HEK293T (cell line): ENCODE data around the gene MAZ.
"Not testable (repeated sequence)": the region's sequence is repeated elsewhere in the genome, so short reads cannot be mapped to it uniquely, and the experiment has no call there.

Experiments used
- CTCF ChIA-PET: fragments of 350-600 bp; formaldehyde crosslinking; extraction: SDS; loops from one replicate; lab custom pipeline; 2021; ENCODE audit warnings: antibody characterized with exemption, inconsistent platforms; lab: Yijun Ruan, JAX
- POLR2A ChIA-PET: fragments of 350-600 bp; formaldehyde crosslinking; extraction: SDS; loops from one replicate; lab custom pipeline; 2020; ENCODE audit warnings: antibody characterized with exemption, inconsistent platforms; lab: Yijun Ruan, JAX
- DNase-seq: peaks from one replicate; pipeline ENCODE4 v3.0.0; 2012; ENCODE audit warnings: mixed read lengths; ENCODE audit errors: extremely low spot score
- ARNT ChIP-seq: fragments of 450-650 bp; IDR thresholded peaks from 2 replicates; pipeline ENCODE4 v1.6.1; 2017; ENCODE audit warnings: mild to moderate bottlenecking
- BHLHE40 ChIP-seq: fragments of 450-650 bp; IDR thresholded peaks from 2 replicates; pipeline ENCODE4 v1.6.1; 2016; ENCODE audit warnings: mild to moderate bottlenecking, moderate library complexity, borderline replicate concordance
- CTBP1 ChIP-seq: fragments of 450-650 bp; IDR thresholded peaks from 2 replicates; pipeline ENCODE4 v1.6.1; 2016; ENCODE audit warnings: borderline replicate concordance
- ELF4 ChIP-seq: fragments of 450-650 bp; IDR thresholded peaks from 2 replicates; pipeline ENCODE4 v1.6.1; 2017; ENCODE audit warnings: antibody characterized with exemption
- FOXA1 ChIP-seq: fragments of 450-650 bp; IDR thresholded peaks from 2 replicates; pipeline ENCODE4 v1.6.1; 2016; ENCODE audit warnings: mild to moderate bottlenecking
- FOXK2 ChIP-seq: fragments of 450-650 bp; IDR thresholded peaks from 2 replicates; pipeline ENCODE4 v1.6.1; 2016; ENCODE audit warnings: mild to moderate bottlenecking
- FOXM1 ChIP-seq: fragments of 450-650 bp; IDR thresholded peaks from 2 replicates; pipeline ENCODE4 v1.6.1; 2017; ENCODE audit warnings: mild to moderate bottlenecking, borderline replicate concordance
- HDGF ChIP-seq: fragments of 450-650 bp; IDR thresholded peaks from 2 replicates; pipeline ENCODE4 v1.6.1; 2017; ENCODE audit warnings: antibody characterized with exemption, borderline replicate concordance
- L3MBTL2 ChIP-seq: fragments of 450-650 bp; conservative IDR thresholded peaks from 2 replicates; pipeline ENCODE4 v1.6.1; 2016; ENCODE audit warnings: mild to moderate bottlenecking
- LEF1 ChIP-seq: fragments of 450-650 bp; IDR thresholded peaks from 2 replicates; pipeline ENCODE4 v1.6.1; 2017; ENCODE audit warnings: mild to moderate bottlenecking, borderline replicate concordance
- NFRKB ChIP-seq: fragments of 450-650 bp; IDR thresholded peaks from 2 replicates; pipeline ENCODE4 v1.6.1; 2016; ENCODE audit warnings: mild to moderate bottlenecking, moderate library complexity
- PKNOX1 ChIP-seq: fragments of 450-650 bp; IDR thresholded peaks from 2 replicates; pipeline ENCODE4 v1.6.1; 2016
- SP1 ChIP-seq: fragments of 450-650 bp; IDR thresholded peaks from 2 replicates; pipeline ENCODE4 v1.6.1; 2017
- SUZ12 ChIP-seq: fragments of 450-650 bp; IDR thresholded peaks from 2 replicates; pipeline ENCODE4 v1.6.1; 2016; ENCODE audit warnings: mild to moderate bottlenecking
- TARDBP ChIP-seq: fragments of 450-650 bp; IDR thresholded peaks from 2 replicates; pipeline ENCODE4 v1.6.1; 2016
- ZNF384 ChIP-seq: fragments of 450-650 bp; IDR thresholded peaks from 2 replicates; pipeline ENCODE4 v1.6.1; 2016

The MAZ gene

GRCh38 chr16:29770250-29770929 lies 35.9 kb upstream of the MAZ start:
- no peak for DNase-seq
- TF ChIP-seq FOXA1: no peak
- TF ChIP-seq FOXK2: no peak
- TF ChIP-seq LEF1: no peak
- ChIA-PET POLR2A (interaction anchor here (1.0 to 1.1 kb wide), 2 partner anchors 36 to 45 kb away, joined by 3 read pairs; partner anchors contain the start of genes MAZ and PAGR1), CTCF (interaction anchor here (0.6 to 0.8 kb wide), 2 partner anchors 40 to 70 kb away, joined by 3 to 4 read pairs; no protein-coding TSS in a partner anchor)

DNA sequence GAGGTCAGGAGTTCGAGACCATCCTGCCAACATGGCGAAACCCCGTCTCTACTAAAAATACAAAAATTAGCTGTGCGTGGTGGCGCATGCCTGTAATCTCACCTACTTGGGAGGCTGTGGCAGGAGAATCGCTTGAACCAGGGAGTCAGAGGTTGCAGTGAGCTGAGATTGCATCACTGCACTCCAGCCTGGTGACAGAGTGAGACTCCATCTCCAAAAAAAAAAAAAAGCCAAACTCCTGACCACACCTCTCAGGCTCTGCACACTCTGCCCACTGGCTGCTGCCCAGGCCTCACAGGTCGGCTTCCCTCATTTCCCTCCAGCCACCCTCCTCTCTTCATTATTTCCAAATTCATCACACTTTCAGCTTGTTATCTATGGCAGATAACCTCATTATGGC lies 34.0 kb upstream of the MAZ start:
- POLR2A ChIA-PET: interaction anchor here (1.1 kb wide), 1 partner anchor 18 kb away, joined by 3 read pairs; the partner anchor contains the start of gene KIF22
- 0 out of 2 replicates have a peak, but pooled peaks have one; percentile 26 for TF ChIP-seq ZNF384
- DNase-seq, CTCF ChIA-PET: not testable (repeated sequence)

GRCh38 chr16:29774730-29775129 lies 31.6 kb upstream of the MAZ start:
- TF ChIP-seq HDGF: no peak
- no peak for TF ChIP-seq LEF1
- TF ChIP-seq PKNOX1: no peak
- no peak for TF ChIP-seq ELF4
- no peak for TF ChIP-seq FOXA1
- no peak for TF ChIP-seq SP1
- no peak for TF ChIP-seq CTBP1
- ChIA-PET POLR2A (interaction anchor here (1.4 kb wide), 1 partner anchor 15 kb away, joined by 4 read pairs; no protein-coding TSS in a partner anchor), CTCF (no interaction called here)
- no peak for DNase-seq

DNA sequence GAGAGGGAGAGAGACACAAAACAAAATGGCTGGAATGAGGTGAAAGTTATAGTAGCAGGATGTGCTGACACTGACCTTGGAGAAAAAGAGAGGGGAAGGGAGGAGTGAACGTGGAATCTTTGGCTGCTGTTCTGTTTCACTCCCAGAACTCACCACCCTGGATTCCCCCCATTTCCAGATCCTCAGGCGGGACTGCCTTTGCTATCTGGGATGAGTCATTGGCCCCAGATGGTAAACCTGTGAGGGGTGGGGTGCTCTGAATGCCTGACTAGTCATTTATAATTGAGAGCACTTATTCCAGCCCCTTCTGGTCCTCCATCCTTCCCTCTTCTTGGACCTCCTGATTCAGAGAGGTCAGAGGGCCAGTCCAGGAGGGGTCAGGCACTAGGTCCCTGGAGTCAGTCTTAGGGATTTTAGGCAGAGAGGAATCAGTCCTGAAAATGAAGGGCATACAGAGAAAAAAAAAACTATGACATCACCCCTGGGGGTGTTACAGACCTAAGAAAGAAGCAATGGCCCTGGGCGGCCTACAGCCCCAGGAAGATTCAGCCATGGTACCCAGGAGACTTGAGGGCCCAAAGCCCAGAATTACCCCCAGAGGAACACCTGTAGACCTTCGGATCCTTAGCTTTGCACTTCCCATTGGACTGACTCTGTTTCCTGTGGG lies 30.5 kb upstream of the MAZ start:
- CTCF ChIA-PET: no interaction called here
- no peak for DNase-seq
- POLR2A ChIA-PET: no interaction called here
- no peak for TF ChIP-seq ARNT
- no peak for TF ChIP-seq L3MBTL2
- TF ChIP-seq BHLHE40: no peak
- no peak for TF ChIP-seq FOXM1
- TF ChIP-seq TARDBP: no peak
- TF ChIP-seq NFRKB: no peak
- TF ChIP-seq ELF4: no peak
- TF ChIP-seq SUZ12: no peak
- TF ChIP-seq FOXA1: no peak
- TF ChIP-seq FOXK2: no peak

- ChIA-PET CTCF (no interaction called here), POLR2A (interaction anchor here (1.4 kb wide), 1 partner anchor 12 kb away, joined by 6 read pairs; the partner anchor contains the start of gene KIF22)
- TF ChIP-seq SP1 (no peak), TARDBP (no peak)
- DNase-seq: no peak
These were observed 28.6 kb upstream of the MAZ start, which contains the start of gene ZG16 for GRCh38 chr16:29777576-29778350. Gene ZG16 (plus strand): TSS chr16:29778256. CDS start chr16:29779267, 1,011 bp downstream.

DNA sequence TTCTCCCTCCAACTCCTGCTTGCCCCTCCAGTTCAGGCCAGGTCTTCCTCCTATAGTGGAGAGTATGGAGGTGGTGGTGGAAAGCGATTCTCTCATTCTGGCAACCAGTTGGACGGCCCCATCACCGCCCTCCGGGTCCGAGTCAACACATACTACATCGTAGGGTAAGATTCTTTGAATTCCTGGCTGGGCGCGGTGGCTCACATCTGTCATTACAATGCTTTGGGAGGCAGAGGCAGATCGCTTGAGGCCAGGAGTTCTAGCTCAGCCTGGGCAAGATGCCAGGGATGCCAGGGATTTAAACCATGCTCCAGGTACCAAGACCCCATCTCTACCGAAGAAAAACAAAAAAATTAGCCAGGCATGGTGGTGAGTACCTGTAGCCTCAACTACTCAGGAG lies 26.9 kb upstream of the MAZ start:
- ChIA-PET CTCF (no interaction called here), POLR2A (interaction anchor here (2.6 kb wide), 1 partner anchor 10 kb away, joined by 10 read pairs; no protein-coding TSS in a partner anchor)
- no peak for TF ChIP-seq BHLHE40
- no peak for TF ChIP-seq FOXA1
- no peak for TF ChIP-seq PKNOX1
- TF ChIP-seq ZNF384: no peak
- TF ChIP-seq TARDBP: no peak
- no peak for TF ChIP-seq CTBP1
- TF ChIP-seq FOXM1: no peak
- TF ChIP-seq NFRKB: no peak
- TF ChIP-seq HDGF: no peak
- no peak for TF ChIP-seq LEF1
- TF ChIP-seq ARNT: no peak
- TF ChIP-seq SUZ12: no peak
- TF ChIP-seq FOXK2: no peak
- TF ChIP-seq L3MBTL2: no peak
- no peak for TF ChIP-seq ELF4
- no peak for TF ChIP-seq SP1
- no peak for DNase-seq

DNA sequence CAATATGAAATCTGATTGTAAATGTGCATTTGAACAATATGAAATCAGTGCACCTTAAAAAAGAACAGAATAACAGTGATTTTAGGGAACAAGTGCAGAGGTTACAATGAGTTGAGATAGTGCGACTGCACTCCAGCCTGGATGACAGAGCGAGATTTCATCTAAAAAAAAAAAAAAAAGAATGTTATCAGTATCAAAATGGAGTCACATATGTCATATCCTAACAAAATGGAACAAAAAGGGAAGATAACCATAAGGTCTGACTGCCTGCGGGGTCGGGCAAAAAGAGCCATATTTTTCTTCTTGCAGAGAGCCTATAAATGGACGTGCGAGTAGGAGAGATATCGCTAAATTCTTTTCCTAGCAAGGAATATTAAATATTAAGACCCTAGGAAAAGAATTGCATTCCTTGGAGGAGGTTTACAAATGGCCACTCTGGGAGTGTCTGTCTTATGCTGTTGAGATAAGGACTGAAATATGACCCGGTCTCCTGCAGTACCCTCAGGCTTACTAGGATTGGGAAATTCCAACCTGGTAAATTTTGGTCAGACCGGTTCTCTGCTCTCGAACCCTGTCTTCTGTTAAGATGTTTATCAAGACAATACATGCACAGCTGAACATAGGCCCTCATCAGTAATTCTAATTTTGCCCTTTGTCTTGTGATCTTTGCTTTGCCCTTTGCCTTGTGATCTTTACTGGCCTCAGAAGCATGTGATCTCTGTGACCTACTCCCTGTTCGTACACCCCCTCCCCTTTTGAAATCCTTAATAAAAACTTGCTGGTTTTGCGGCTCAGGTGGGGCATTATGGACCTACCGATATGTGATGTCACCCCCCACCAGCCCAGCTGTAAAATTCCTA lies 23.0 kb upstream of the MAZ start:
- CTCF ChIA-PET: interaction anchor here (0.6 to 1.2 kb wide), 4 partner anchors 46 to 173 kb away, joined by 3 to 5 read pairs (median 4); no protein-coding TSS in a partner anchor
- POLR2A ChIA-PET, DNase-seq: not testable (repeated sequence)
